Measurements from ENCODE around the gene CDKN1C. TPM values are rescaled to one million over a fixed set of nuclear protein-coding genes. Genes with fewer than 3 reads are reported as not detected.

CDKN1C gene
- polyA plus RNA-seq, 1 of the 3 experiments (the other 2 are of a cell fraction) = 1.6 TPM

GRCh38 chr11:2870969-2871680 is 14.4 kb downstream of the CDKN1C start:
- no peaks in the 10 kb centered on the region for H4K20me1 ChIP-seq (ENCODE audit: insufficient read depth)
- no peak overlapping the region for H3K4me3 ChIP-seq (ENCODE audit: low read depth in 2 of 2, low read length in 1 of 2)
- H3K9me3 ChIP-seq = no peaks in the 10 kb centered on the region
- no peak for TF ChIP-seq YY1 (IDR thresholded peaks at IDR 0.05; ENCODE audit: low read depth)
- TF ChIP-seq FOSL2 (IDR thresholded peaks at IDR 0.05; ENCODE audit: borderline replicate concordance, low read depth) = no peak
- TF ChIP-seq MXI1 (IDR thresholded peaks at IDR 0.05; ENCODE audit: low read depth, low read length) = no peak
- TF ChIP-seq, protein P1, sequence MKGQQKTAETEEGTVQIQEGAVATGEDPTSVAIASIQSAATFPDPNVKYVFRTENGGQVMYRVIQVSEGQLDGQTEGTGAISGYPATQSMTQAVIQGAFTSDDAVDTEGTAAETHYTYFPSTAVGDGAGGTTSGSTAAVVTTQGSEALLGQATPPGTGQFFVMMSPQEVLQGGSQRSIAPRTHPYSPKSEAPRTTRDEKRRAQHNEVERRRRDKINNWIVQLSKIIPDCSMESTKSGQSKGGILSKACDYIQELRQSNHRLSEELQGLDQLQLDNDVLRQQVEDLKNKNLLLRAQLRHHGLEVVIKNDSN (IDR thresholded peaks at IDR 0.05; ENCODE audit: borderline replicate concordance, low read depth) = no peak
- TF ChIP-seq ELF1 (IDR thresholded peaks at IDR 0.05) = no peak
- no peak for TF ChIP-seq TAF1 (IDR thresholded peaks at IDR 0.05; ENCODE audit: borderline replicate concordance, low read depth, low read length)
- TF ChIP-seq GABPA (IDR thresholded peaks at IDR 0.05; ENCODE audit: low read depth) = no peak
- no peak for TF ChIP-seq FOXJ3 (CRISPR knock-in tag; IDR thresholded peaks at IDR 0.05)
- TF ChIP-seq, protein P2, sequence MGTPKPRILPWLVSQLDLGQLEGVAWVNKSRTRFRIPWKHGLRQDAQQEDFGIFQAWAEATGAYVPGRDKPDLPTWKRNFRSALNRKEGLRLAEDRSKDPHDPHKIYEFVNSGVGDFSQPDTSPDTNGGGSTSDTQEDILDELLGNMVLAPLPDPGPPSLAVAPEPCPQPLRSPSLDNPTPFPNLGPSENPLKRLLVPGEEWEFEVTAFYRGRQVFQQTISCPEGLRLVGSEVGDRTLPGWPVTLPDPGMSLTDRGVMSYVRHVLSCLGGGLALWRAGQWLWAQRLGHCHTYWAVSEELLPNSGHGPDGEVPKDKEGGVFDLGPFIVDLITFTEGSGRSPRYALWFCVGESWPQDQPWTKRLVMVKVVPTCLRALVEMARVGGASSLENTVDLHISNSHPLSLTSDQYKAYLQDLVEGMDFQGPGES (IDR thresholded peaks at IDR 0.05; ENCODE audit: low read depth, low read length) = no peak
- no peak for TF ChIP-seq SIN3A (IDR thresholded peaks at IDR 0.05; ENCODE audit: borderline replicate concordance, low read depth, low read length)
- TF ChIP-seq EP300 (IDR thresholded peaks at IDR 0.05; ENCODE audit: borderline replicate concordance in 1 of 2, low read depth in 1 of 2, low read length in 1 of 2) = no peak
- TF ChIP-seq, protein P3, sequence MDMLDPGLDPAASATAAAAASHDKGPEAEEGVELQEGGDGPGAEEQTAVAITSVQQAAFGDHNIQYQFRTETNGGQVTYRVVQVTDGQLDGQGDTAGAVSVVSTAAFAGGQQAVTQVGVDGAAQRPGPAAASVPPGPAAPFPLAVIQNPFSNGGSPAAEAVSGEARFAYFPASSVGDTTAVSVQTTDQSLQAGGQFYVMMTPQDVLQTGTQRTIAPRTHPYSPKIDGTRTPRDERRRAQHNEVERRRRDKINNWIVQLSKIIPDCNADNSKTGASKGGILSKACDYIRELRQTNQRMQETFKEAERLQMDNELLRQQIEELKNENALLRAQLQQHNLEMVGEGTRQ (IDR thresholded peaks at IDR 0.05; ENCODE audit: borderline replicate concordance, low read depth, low read length) = no peak
- 76% methylated on average over 19 of the region's 22 CpGs for WGBS (ENCODE audit: low lambda C conversion rate)
- H2AFZ ChIP-seq (ENCODE audit: low read depth) = no peak overlapping the region
- H3K4me1 ChIP-seq (ENCODE audit: control insufficient read depth in 1 of 2, insufficient read depth in 2 of 2, low read depth in 1 of 2, low read length in 1 of 2) = peaks cover 0 to 7% of the 10 kb centered on the region in 2 experiments; a peak in 1 of 4 replicates
- H3K27ac ChIP-seq (ENCODE audit: low read depth in 2 of 2, low read length in 1 of 2) = no peak overlapping the region
- ChIA-PET POLR2A (no interaction called here), CTCF (no interaction called here)
- no peaks in the 10 kb centered on the region for H3K9me2 ChIP-seq
- DNase-seq = no peak
- H3K79me2 ChIP-seq (ENCODE audit: insufficient read depth) = no peaks in the 10 kb centered on the region
- H3K9ac ChIP-seq = no peak overlapping the region
- no peaks in the 10 kb centered on the region for H3K36me3 ChIP-seq (replicated peaks in 1 of 2; ENCODE audit: control insufficient read depth in 1 of 2, insufficient read depth in 2 of 2, low read length in 1 of 2)
- no peaks in the 10 kb centered on the region for H3F3A ChIP-seq (replicated peaks; ENCODE audit: insufficient read depth)
- H3K4me2 ChIP-seq = no peak overlapping the region
- no peaks in the 10 kb centered on the region for H3K27me3 ChIP-seq (ENCODE audit: insufficient read depth)

DNA sequence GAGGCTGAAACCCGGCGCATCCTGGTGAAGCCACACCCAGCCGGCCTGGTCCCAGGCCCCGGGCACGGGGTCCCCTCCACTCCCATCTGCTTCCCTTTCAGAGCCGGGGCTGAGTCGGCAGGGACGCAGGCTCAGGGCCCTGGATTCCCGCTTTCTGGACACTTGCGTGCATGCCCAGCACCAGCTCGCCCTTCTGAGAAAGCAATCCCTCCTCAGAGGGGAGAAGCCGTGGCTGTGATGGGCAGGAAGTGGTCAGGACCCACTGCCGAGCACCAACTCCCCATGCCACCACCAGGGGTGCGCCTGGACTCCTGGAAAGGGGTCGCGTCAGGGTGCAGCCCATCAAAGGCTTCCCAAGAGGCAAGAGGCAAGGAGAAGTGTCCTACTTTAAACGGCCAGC is 15.1 kb downstream of the CDKN1C start:
- WGBS (ENCODE audit: low lambda C conversion rate) = 75% methylated on average over 9 of the region's 17 CpGs
- Histone ChIP-seq H3K27me3 (ENCODE audit: insufficient read depth) (no peaks in the 10 kb centered on the region), H3K9ac (no peak overlapping the region)
- no peak for TF ChIP-seq EZH2phosphoT487 (IDR thresholded peaks at IDR 0.05; ENCODE audit: borderline replicate concordance, low read depth)
- TF ChIP-seq JUND (IDR thresholded peaks at IDR 0.05) = no peak
- no peak for TF ChIP-seq FOSL2 (IDR thresholded peaks at IDR 0.05; ENCODE audit: borderline replicate concordance, low read depth)
- TF ChIP-seq TCF12 (IDR thresholded peaks at IDR 0.05) = no peak
- TF ChIP-seq CHD2 (IDR thresholded peaks at IDR 0.05; ENCODE audit: low read length, partially characterized antibody) = no peak
- TF ChIP-seq NFIC (IDR thresholded peaks at IDR 0.05; ENCODE audit: borderline replicate concordance) = no peak
- no peak for TF ChIP-seq RXRA (IDR thresholded peaks at IDR 0.05; ENCODE audit: borderline replicate concordance, low read depth)
- TF ChIP-seq RFX5 (IDR thresholded peaks at IDR 0.05; ENCODE audit: low read length) = no peak
- TF ChIP-seq, protein P4, sequence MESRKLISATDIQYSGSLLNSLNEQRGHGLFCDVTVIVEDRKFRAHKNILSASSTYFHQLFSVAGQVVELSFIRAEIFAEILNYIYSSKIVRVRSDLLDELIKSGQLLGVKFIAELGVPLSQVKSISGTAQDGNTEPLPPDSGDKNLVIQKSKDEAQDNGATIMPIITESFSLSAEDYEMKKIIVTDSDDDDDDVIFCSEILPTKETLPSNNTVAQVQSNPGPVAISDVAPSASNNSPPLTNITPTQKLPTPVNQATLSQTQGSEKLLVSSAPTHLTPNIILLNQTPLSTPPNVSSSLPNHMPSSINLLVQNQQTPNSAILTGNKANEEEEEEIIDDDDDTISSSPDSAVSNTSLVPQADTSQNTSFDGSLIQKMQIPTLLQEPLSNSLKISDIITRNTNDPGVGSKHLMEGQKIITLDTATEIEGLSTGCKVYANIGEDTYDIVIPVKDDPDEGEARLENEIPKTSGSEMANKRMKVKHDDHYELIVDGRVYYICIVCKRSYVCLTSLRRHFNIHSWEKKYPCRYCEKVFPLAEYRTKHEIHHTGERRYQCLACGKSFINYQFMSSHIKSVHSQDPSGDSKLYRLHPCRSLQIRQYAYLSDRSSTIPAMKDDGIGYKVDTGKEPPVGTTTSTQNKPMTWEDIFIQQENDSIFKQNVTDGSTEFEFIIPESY (IDR thresholded peaks at IDR 0.05; ENCODE audit: borderline replicate concordance, low read depth) = no peak
- TF ChIP-seq GABPA (IDR thresholded peaks at IDR 0.05; ENCODE audit: low read depth) = no peak
- no peak for TF ChIP-seq MAX (IDR thresholded peaks at IDR 0.05; ENCODE audit: low read depth)
- TF ChIP-seq SIN3A (IDR thresholded peaks at IDR 0.05; ENCODE audit: borderline replicate concordance, low read depth, low read length) = no peak
- no peak for TF ChIP-seq TAF1 (IDR thresholded peaks at IDR 0.05; ENCODE audit: borderline replicate concordance, low read depth, low read length)
- no peak for TF ChIP-seq GATA2 (CRISPR knock-in tag; IDR thresholded peaks at IDR 0.05)
- TF ChIP-seq POLR2AphosphoS5 (IDR thresholded peaks at IDR 0.05; ENCODE audit: low read depth, low read length) = no peak

More for the DNA sequence above, 15.1 kb downstream of the CDKN1C start:
- peaks cover 0 to 7% of the 10 kb centered on the region in 2 experiments; a peak in 1 of 4 replicates for H3K4me1 ChIP-seq (ENCODE audit: control insufficient read depth in 1 of 2, insufficient read depth in 2 of 2, low read depth in 1 of 2, low read length in 1 of 2)
- H3K9me2 ChIP-seq = no peaks in the 10 kb centered on the region
- no peak overlapping the region for H2AFZ ChIP-seq (ENCODE audit: low read depth)
- H3K27ac ChIP-seq (ENCODE audit: low read depth in 2 of 2, low read length in 1 of 2) = no peak overlapping the region
- no peaks in the 10 kb centered on the region for H4K20me1 ChIP-seq (ENCODE audit: insufficient read depth)
- no peaks in the 10 kb centered on the region for H3K36me3 ChIP-seq (replicated peaks in 1 of 2; ENCODE audit: control insufficient read depth in 1 of 2, insufficient read depth in 2 of 2, low read length in 1 of 2)
- POLR2A ChIA-PET = no interaction called here
- H3K4me2 ChIP-seq = no peak overlapping the region
- CTCF ChIA-PET = no interaction called here
- no peaks in the 10 kb centered on the region for H3K79me2 ChIP-seq (ENCODE audit: insufficient read depth)
- no peaks in the 10 kb centered on the region for H3F3A ChIP-seq (replicated peaks; ENCODE audit: insufficient read depth)
- no peak overlapping the region for H3K4me3 ChIP-seq (ENCODE audit: low read depth in 2 of 2, low read length in 1 of 2)
- peak; percentile 46 for DNase-seq
- no peaks in the 10 kb centered on the region for H3K9me3 ChIP-seq

Data from SK-N-SH (cell line).